NCI-H748 (cell line): Measurements from ENCODE around the gene PARD3B.
A peak's percentile ranks its signal among the peaks of the same experiment; 100 is the strongest.

ENCODE experiments used
- DNase-seq: peaks from one replicate; lab custom pipeline; 2025; ENCODE audit not compliant: unreplicated experiment; lab: John Stamatoyannopoulos, UW

Gene PARD3B

DNA sequence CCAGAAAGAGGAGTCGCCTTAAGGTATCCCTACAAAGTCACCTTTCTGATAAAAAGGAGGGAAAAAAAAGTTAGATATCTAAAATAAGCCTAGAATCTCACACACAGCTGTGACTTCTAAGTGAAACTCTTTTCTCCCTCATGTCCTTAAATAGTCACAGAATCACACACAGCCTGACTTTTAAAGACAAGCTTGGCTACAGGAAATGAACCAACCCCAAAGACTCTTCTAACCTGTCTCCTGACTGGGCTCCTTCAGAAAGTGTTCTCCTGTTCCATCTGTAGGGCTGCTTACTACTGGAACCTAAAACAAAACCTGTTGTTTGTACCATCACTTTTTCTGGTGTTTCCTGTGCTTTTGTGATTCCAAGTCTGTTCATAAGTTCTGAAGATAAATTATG, 1074.3 kb downstream of the PARD3B start:
- no peak for DNase-seq

DNA sequence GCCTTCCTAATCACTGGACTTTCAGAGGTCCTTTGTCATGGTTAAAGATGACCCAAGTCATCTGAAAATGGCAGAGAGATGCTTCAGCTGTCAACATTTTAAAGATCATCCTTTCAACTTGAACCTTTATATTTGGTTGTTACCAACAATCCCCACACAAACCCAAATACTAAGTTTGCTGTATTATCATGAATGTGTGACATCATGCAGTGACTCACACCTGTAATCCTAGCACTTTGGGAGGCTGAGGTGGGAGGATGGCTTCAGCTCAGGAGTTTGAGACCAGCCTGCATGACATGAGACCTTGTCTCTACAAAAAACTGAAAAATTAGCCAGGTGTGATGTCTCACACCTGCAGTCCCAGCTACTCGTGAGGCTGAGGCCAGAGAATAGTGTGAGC, 1081.8 kb downstream of the PARD3B start:
- no peak for DNase-seq

DNA sequence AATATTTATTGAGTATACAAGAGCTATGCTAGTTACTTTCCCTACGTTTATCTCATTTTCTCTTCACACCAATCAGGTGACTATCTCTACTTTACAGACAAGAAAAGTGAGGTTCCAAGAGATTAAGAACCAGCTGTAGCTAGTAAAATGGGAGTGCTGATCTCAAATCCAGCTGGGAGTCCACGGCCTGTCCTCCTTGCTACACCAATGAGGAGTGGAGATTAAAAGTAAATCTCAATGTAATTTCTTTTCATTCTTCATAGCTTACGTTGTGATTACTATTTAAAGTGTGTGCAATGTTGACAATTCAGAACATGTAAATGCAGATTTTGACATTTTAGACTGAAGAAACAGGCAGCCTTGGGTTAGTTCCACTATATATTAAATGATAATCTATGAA, 1083.1 kb downstream of the PARD3B start:
- no peak for DNase-seq

DNA sequence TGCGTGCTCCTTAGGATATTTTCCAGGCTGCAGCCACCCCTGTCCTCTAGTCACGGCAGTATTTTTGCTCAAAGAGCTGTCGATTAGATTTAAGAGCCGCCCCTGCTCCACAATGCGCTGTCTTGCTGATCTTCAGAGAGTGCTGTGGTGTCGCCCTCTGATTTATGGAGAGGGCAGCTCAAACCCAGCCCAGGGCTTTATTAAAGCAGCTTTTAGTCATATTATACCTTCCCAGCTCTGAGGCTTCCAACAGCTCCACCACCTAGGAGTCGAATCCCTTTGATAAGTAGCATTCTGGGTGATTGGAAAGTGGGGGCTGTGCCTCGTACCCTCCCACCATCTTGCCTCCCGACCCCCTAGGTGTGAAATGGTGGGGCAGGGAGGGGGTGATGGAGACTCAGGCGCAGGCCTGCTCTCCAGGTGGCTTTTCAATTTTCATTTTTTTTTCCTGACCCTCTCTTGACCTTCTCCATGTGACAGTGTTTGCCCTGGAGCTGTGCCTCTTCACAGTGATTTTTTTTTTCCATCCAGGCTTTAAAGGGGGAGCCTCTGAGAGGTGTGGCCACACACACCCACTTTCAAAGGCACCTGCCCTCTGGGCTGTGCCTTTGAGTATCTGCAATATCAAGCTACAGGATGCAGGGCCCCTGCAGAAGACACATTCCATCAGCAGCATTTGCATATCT, 1084.0 kb downstream of the PARD3B start:
- peak; percentile 62 for DNase-seq

DNA sequence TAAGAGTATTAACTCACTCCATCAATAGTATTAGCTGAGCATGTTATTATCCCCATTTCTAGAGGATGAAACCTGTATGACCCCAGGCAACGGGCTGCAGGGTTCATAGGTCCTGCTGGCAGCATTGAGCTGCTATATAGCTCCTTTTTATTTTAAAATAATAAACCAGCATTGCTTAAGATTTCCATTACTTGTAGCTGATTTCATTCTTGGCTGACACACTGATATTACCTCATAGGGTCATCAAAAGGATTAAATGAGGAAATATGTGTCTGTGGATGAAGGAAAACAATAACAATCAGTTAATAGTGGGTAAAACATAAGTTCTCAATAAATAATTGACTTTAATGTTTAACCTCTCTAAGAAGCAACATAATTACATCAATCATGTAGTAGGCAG, 1088.7 kb downstream of the PARD3B start:
- DNase-seq = no peak

DNA sequence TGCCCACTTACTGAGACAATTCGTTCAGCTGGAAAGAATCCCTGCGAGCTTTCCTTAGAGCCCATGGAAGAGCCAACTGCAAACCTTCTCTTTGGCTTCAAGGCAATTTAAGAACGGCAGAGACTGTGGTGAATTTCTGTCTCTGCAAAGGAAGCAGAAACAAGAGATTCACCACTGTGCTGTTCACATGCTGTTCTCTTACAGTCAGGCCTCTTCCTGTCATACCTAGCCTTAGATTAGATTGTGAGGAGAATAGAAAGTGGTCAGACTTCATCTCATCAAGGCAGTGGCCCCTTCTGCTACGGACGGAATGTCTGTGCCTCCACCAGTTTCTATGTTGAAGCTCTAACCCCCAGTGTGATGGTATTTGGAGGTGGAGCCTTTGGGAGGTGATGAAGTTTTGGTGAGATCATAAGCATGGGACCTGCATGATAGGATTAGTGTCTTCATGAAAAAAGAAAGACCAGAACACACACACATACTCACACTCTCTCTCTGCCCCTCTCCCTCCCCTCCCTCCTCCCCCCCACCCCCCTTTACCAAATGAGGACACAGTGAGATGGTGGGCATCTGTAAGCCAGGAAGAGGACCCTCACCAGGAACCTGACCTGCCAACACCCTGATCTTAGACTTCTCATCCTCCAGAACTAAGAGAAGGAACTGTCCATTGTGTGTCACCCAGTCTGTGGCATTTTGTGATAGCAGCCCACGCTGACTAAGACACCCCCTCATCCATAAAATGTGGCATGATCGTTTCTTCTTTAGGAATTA, 1091.5 kb downstream of the PARD3B start:
- DNase-seq = no peak

DNA sequence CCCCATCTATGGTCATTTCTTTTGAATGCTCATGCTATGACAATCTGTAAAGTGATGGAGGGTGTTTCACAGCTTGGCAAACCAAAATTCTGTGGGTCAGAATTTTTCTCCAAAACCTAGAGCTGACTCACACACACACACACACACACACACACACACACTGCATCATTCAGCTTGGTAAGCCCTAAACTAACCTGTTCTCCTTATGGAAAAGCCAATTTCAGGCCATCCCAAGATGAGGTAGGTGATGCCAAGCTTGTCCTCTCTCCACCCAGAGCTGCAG, 1092.0 kb downstream of the PARD3B start:
- DNase-seq = no peak

DNA sequence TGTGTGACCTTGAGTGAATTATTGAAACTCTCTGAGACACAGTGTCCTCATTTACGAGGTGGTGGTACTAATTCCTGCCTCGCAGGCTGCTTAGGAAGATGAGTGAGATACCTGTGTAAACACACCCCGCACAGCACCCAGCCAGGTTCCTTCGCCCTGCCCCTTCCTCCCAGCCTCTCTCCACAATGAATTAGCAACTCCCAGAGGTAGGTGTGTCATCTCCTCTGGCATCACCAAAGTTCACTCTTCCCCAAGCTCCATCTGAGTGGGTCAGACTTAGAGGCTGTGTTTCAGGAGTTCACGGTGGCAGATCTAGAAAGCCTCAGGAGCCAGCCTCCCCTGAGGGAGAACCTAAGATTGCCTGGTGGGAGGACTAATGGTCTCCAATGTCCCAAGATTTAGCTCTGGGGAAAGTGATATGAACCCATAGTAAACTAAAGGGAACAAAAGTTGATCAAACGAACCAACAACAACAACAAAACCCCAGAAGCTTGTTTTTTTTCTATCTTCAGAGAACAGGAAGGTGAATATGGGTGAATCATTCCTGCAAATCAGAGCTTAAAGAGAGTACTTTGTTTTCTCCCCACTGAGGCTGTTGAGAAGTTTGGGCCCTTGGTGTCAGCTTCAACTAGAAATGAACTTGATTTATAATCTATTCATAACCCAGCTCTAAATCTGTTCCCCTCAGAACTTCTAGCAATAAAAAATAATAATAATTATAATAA, 1092.7 kb downstream of the PARD3B start:
- no peak for DNase-seq

DNA sequence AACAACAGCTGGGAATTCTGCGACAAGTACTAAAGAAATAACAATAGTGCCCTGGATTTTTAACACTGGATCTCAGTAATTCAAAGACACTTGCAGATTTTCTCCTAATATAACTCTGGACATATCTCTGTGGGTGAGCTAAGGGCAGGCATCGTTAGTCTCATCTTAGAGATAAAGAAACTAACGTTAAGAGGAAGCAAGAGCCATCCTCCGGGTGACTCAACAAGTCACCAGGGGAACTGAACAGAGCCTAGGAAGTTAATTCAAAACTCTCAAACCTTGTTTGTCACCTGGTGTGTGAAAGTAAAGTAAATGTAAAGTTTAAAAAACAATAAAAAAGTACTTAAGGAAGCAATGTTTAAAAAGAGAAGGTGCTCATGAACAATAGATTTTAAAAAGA, 1095.4 kb downstream of the PARD3B start:
- DNase-seq = no peak

DNA sequence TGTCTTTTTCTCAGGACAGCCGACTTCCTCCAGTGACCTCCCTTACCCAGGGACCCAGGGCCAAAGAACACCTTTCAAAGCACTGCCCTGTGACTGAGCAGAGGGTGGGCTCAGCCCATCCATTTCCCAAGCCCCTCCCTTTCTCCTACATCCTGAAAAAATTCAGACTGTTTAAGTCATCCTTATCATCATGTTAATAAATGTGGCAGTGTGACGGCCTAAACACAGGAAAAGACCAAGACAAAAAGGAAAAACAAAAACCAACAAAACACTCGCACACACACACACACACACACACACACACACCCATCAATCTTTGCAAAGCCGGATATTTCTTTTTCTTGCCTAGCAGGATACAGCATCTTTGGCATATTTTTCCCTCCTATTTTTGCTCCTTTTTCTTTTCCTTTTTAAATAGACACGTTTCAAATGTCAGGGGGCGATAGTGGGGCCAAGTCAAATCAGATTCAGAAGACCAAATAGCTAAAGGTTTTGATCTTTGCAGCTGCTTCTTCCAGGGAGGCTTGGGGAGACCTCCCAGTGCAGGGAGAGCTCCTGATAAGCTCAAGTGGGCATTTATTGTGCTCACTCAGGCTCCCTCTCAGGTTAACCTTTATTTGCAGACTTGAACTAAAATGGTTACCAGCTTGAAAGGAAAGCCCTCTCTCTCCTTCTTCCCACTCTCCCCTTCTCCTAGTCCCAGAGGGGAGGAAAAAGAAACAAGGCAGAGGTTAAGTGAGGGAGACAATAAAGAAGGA, 1097.5 kb downstream of the PARD3B start:
- no peak for DNase-seq

DNA sequence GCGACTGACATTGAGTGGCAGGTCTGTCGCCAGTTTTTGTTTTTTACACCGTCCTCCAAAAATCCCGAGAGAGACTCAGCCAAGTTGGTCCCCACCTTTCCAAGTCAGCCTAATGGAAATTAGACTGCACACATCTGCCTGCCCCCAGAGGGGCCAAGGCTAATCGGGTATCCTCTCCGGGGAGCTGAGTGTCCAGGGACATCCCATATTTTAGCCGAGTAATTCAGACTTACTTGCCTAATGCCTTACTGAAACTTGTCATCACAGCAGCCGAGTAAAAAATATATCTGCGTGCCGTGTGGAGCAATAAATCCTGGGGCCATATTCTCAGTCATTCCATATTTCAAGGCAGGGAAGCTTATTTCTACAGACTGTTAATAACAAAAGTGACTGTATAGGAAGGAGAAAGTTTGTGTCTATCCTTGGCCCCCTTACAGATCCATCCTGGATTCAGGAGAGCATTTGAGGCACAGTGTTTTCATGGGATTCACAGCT, 1098.2 kb downstream of the PARD3B start:
- no peak for DNase-seq

DNA sequence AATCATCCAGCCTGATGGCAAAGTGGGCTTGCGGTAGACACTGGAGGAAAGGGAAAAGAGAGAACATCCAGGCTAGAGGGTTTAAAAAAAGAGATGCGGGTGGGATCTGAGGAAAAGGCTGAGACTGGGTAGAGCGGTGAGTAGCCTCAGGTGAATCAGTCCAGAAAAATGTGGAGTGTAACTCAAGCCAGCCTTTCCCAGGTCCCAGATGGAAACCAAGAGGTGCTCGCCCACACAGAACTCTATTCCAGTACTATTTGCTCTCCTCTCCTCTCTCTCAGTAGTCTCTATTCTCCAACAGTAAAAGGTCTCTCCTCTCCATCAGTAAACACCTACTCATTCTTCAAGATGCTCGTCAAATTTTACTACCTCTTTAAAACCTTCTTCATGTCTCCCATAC, 1098.7 kb downstream of the PARD3B start:
- DNase-seq = no peak

DNA sequence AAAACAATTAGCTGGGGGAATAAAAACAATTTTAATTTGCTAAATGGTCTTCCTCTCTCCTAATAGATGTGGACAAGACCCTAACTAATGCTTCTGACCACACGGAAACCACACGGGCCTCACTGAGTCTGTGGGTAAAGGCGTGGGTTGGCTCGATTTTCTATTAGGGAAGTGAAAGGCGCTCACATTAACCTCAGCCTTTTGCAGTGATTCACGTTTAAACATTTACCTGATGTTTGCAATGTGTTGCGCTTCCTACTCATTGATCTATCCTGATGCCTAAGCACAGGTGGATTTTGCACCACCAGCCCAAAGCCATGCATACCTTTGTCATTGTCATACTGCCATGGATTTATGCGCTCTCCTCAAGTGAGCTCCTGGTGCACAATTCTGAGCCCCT, 1101.4 kb downstream of the PARD3B start:
- DNase-seq = no peak

DNA sequence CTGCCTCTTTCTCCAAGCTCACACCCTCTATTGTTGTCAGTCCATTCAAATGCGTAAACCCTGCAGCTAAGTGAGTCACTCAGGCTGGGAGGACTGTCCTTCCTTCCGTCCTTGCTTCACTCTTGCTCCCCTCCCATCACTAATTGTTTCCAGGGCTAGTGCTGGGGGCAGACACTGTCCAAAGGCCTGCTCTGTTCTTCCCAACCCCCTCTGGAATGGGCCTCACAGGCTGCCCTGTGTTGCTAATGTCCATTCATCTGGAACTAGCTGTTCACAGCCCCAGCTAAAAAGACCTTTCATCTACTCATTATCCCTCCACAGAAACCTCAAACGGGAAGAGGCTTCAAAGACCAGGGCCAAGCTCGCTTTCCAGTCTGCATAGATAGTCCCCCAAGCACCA, 1105.2 kb downstream of the PARD3B start:
- no peak for DNase-seq

DNA sequence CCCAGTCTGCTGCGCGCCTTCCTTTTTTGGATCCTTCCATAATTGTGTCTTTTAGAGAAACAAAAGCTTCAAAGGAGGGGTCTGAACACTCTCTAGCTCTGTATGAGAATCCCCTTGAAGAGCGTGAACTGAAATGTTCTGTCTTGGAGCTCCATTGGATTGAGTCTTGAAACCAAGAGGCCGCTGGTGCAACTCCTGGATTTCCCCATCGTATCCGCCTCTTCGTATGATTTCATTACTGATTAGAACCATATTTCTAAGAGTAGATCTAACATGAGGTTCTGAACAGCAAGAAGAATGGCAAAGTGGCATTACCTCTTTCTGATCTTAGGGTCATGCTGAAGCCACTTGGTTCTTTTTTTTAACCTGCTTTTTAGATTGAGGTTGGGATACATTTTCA, 1105.7 kb downstream of the PARD3B start:
- DNase-seq = no peak

DNA sequence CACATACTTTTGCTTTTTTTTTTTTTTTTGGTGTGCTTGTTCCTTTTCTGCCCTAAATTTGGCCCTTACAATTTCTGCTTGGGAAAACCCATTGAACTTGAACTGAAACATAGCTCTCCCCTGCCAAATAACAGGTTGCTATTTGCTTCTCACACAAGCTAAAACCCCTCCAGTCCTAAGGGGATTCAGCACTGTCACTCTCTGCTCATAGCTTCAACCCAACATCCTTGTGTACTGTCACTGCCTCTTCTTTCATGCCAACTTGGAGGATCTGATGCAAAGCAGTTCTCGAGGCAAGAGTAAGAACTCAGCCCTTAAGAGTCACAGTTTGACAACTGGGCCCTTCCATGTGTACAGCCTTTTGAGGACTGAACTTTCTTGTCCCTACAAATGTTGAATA, 1106.4 kb downstream of the PARD3B start:
- no peak for DNase-seq

DNA sequence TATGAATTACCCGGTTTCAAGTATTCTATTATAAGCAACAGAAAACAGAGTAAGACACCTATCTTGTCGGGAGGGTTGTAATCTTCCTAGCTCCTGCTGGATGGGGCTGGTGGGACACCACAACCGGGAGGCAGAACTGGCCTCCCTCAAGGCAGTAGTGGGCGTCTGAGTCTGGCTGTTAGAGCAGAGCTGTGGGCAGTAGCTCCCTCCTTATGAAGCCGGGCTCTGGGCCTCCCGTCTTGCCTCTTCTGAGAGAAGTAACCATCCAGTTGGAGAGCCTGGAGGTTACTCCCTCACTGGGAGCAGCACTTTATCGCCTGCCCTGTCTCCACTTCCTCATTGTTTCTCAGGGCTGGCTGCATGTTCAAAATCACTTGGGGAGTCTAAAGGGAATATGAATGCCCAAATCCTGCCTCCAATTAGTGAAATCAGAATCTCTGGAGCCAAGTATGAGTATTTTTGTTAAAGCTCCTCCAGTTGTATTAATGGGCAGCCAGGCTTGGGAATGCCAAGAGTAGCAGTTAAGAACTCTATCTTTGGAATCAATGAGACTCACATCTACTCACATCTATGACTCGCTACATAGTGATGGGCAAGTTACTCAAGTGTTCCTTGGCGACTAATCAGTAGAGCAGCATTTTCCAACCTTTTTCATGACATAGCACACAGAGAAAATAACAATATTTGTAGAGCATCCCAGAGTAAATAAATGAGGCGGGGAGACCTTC, 1109.8 kb downstream of the PARD3B start:
- DNase-seq = no peak

DNA sequence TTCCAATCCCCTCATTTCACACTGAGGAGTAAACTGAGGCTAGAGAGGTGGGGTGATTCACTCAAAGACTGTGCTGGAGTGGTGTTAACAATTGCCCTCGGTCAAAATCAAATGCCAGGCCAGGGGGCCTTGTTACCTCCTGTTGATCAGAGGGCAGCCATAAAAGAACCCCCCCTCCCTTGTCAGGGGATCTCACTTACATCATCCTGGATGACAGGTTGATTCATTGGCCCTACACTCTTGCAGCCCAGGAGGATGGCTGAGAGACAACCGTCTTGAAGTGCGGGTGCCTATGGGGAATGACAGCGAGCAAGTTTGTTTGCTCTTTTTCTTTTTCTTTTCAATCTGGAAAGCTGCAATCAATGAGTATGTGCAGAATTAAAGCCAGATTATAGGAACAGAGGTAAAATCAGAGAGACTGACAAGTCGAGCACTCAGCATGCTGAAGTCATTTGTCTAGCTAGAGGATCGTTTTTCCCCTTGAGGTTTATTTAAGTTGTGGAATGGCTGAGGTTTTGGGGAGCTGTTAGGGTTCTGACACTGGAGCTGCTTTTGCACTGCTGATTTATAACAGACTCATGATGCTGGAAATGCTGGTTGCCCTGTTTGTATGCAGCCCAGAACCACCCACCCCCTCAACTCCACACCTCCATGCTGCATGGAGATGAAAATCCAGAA, 1110.6 kb downstream of the PARD3B start:
- no peak for DNase-seq

DNA sequence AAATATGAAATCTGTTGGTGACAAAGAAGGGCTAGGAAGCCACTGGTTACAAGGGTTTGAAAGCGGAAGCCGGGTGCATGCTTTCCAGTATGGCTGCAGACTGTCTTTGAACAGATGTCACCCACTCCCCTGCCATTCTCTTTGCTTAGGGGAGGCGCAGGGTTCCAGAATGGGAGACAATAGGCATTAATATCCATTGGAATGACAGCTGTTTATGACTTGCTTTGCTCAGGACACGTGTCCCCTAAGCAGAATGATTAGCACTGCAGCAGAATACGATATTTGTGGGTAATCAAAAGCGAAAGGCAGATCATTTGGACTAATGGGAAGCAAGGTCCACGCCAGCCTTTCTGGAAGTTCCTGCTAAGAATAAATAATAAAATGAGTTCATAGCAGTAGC, 1111.2 kb downstream of the PARD3B start:
- DNase-seq = no peak

DNA sequence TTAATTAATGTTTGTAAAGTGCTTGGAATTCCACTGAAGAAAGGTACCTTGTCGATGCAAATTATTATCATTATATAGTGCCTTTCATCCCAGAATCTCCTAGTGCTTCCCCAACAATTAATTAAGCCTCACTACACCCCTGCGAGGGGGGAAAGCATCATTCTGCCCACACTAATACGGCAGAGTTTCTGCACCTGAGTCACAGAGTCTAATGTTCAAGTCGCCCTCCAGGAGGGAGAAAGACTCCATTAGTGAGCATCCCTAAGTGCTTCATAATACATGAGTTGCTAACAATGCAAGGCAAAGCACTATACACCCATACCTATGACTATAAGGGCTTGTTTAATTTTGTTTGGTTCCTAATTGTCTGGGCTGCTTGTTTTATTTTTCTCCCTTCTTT, 1111.7 kb downstream of the PARD3B start:
- no peak for DNase-seq
